ENCODE measurements around the gene JUND.

- TF ChIP-seq REST (IDR thresholded peaks at IDR 0.05; ENCODE audit: low read depth) (no peak), EZH2phosphoT487 (IDR thresholded peaks at IDR 0.05; ENCODE audit: borderline replicate concordance) (no peak), POLR2AphosphoS5 (IDR thresholded peaks at IDR 0.05; ENCODE audit: low read depth, low read length) (no peak), CTCF (IDR thresholded peaks at IDR 0.05 in 2 of 3, conservative IDR thresholded peaks at IDR 0.05 in 1 of 3; ENCODE audit: borderline replicate concordance in 1 of 3, insufficient read depth in 1 of 3, low read depth in 2 of 3, low read length in 2 of 3) (no peak), EZH2 (IDR thresholded peaks at IDR 0.05) (no peak), RAD21 (IDR thresholded peaks at IDR 0.05; ENCODE audit: low read depth) (no peak), MAX (IDR thresholded peaks at IDR 0.05) (no peak), EGR1 (IDR thresholded peaks at IDR 0.05; ENCODE audit: low read depth) (no peak)
Measured at GRCh38 chr19:18262144-18262543, 19.3 kb downstream of the JUND start.

Measured in HCT116 (cell line).